T-cell (primary cell): Measurements from ENCODE around the gene ELL. TPM values are rescaled to one million over a fixed set of nuclear protein-coding genes. Genes with fewer than 3 reads are reported as not detected.
A peak's percentile ranks its signal among the peaks of the same experiment; 100 is the strongest.

Source experiments
- ATAC-seq, 4 experiments: fragments of 200-7000 bp in 3 of 4; fragments of 150-1000 bp in 1 of 4; cut with Tn5 transposase; replicated peaks in 1 of 4; 1 replicate in 3 of 4; 2 replicates in 1 of 4; pipeline ENCODE4 v1.10.0; 2021; ENCODE audit warnings: moderate library complexity in 3 of 4, mild to moderate bottlenecking in 2 of 4, moderate number of reproducible peaks in 1 of 4
- CTCF ChIA-PET, 2 donors: fragments of 300-600 bp; sonication (Branson Sonifier 250); formaldehyde crosslinking; loops; one replicate each; lab custom pipeline; 2022; ENCODE audit warnings: antibody characterized with exemption in 2 of 2; lab: Charles Lee
- POLR2A ChIA-PET, 2 donors: fragments of 300-600 bp; sonication (Branson Sonifier 250); formaldehyde crosslinking; loops; one replicate each; lab custom pipeline; 2022; ENCODE audit warnings: antibody characterized with exemption in 2 of 2; lab: Charles Lee
- DNase-seq, 35 experiments: peaks; one replicate each; pipeline versions ENCODE4 v3.0.0 to v3.0.0-alpha.2; 2013 to 2023
- H3K27ac ChIP-seq: one replicate; pipeline ENCODE4 v1.5.1; 2013; ENCODE audit warnings: low read length
- H3K27me3 ChIP-seq, 2 experiments: replicated peaks in 1 of 2; 1 replicate in 1 of 2; 2 replicates in 1 of 2; pipeline versions ENCODE4 v1.6.1 to v1.7.0; 2013; ENCODE audit warnings: low read length in 1 of 2, mixed read lengths in 1 of 2; ENCODE audit not compliant: control insufficient read depth in 2 of 2, insufficient read depth in 2 of 2; ENCODE audit errors: extremely low read depth in 1 of 2
- H3K36me3 ChIP-seq, 2 donors: 1 replicate in 1 of 2; 2 replicates in 1 of 2; pipeline versions ENCODE4 v1.6.1 to v1.7.0; 2013; ENCODE audit warnings: low read length in 1 of 2; ENCODE audit not compliant: control insufficient read depth in 2 of 2, insufficient read depth in 1 of 2; ENCODE audit errors: extremely low read depth in 1 of 2
- H3K4me1 ChIP-seq, 2 experiments: 1 replicate in 1 of 2; 2 replicates in 1 of 2; pipeline versions ENCODE4 v1.6.1 to v1.7.0; 2013; ENCODE audit warnings: low read length in 2 of 2, mixed read lengths in 1 of 2; ENCODE audit not compliant: insufficient read depth in 2 of 2, control insufficient read depth in 1 of 2; ENCODE audit errors: extremely low read depth in 1 of 2
- H3K4me3 ChIP-seq, 2 donors: 1 replicate in 1 of 2; 2 replicates in 1 of 2; pipeline versions ENCODE4 v1.5.1 to v1.7.0; 2013; ENCODE audit warnings: mild to moderate bottlenecking in 2 of 2, low read length in 1 of 2, moderate library complexity in 1 of 2; ENCODE audit not compliant: control insufficient read depth in 1 of 2; ENCODE audit errors: extremely low read depth in 1 of 2
- H3K9me3 ChIP-seq: 2 replicates; pipeline ENCODE4 v1.7.0; 2013
- H3K27ac Mint-ChIP-seq, 2 donors: one replicate each; pipeline ENCODE4 v1.8.0; 2020 to 2021; ENCODE audit warnings: mild to moderate bottlenecking in 2 of 2, mixed read lengths in 2 of 2
- H3K27me3 Mint-ChIP-seq, 2 donors: one replicate each; pipeline ENCODE4 v1.8.0; 2021 to 2022; ENCODE audit warnings: mixed read lengths in 2 of 2
- H3K36me3 Mint-ChIP-seq: one replicate; pipeline ENCODE4 v1.8.0; 2021; ENCODE audit warnings: mixed read lengths
- H3K4me1 Mint-ChIP-seq, 3 donors: one replicate each; pipeline ENCODE4 v1.8.0; 2020 to 2022; ENCODE audit warnings: mixed read lengths in 3 of 3, mild to moderate bottlenecking in 1 of 3
- H3K4me3 Mint-ChIP-seq, 3 donors: one replicate each; pipeline ENCODE4 v1.8.0; 2020 to 2022; ENCODE audit warnings: mild to moderate bottlenecking in 3 of 3, mixed read lengths in 3 of 3, moderate library complexity in 3 of 3
- H3K9me3 Mint-ChIP-seq, 3 donors: one replicate each; pipeline ENCODE4 v1.8.0; 2020 to 2022; ENCODE audit warnings: mixed read lengths in 3 of 3
- WGBS: methylation state at CpG from one replicate; pipeline ENCODE4 v1.1.5; 2013; ENCODE audit warnings: missing lambda C conversion rate; ENCODE audit not compliant: insufficient coverage; 5-methylcytosine and 5-hydroxymethylcytosine counted together
- total RNA-seq, 35 experiments: library from RNA in 6 of 35; stranded (reverse) in 6 of 35; fragments of 120-200 nt in 1 of 35; gene quantifications; one replicate each; pipeline versions ENCODE4 v1.2.1 to v1.2.4 and lab custom pipeline; 2013 to 2026

The ELL gene
- total RNA-seq, 5 donors from 2014 or later (not counting 1 experiment from before 2014, with no cell fraction given) = 27.2 to 46.4 (median 33.4) TPM

DNA sequence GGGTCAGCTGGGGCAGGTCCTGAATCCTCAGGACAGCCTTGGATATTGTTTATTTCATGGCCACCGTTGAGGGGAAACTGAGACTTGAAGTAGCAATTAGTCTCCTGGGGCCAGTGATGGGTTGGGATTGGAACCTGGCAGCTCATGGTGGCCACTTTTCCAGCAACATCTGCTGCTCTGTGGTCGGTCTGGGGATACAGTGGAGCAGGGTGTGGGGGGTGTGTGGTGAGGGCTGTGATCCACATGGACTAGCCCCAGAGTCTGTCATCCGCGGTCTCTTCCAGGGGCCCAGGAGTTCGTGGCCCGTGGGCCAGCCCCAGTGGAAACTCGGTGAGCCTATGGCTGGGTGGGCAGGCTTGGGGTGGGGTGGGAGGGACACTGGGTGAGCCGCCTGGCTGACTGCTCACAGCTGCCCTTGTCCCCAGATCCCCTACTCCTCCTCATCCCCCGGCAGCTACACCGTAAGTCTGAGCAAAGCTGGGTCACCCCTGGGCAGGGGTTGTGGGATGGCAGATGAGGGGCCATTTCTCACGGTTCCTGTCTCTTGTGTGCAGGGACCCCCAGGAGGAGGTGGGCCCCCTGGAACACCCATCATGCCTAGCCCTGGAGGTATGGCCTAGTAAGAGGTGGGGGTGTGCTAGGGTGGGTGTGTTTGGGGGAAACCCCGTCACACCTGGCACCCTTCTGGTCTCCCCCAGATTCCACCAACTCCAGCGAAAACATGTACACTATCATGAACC, 89.4 kb downstream of the ELL start:
- peaks cover 13 to 82% of the 10 kb centered on the region in 2 experiments for H3K4me1 ChIP-seq
- Mint-ChIP-seq H3K4me3 (peak overlapping the region; percentile 44 to 68 (median 45)), H3K27me3 (no peaks in the 10 kb centered on the region), H3K9me3 (no peaks in the 10 kb centered on the region), H3K27ac (no peak overlapping the region), H3K4me1 (peaks cover 17 to 41% (median 23%) of the 10 kb centered on the region in 3 donors), H3K36me3 (no peaks in the 10 kb centered on the region)
- WGBS = 100% methylated on average over 1 of the region's 13 CpGs
- peaks cover 0 to 15% of the 10 kb centered on the region in 2 donors for H3K36me3 ChIP-seq
- no peaks in the 10 kb centered on the region for H3K27me3 ChIP-seq
- no peak overlapping the region for H3K27ac ChIP-seq
- CTCF ChIA-PET = no interaction called here
- ATAC-seq (no peak), DNase-seq (no peak)
- no peaks in the 10 kb centered on the region for H3K9me3 ChIP-seq
- POLR2A ChIA-PET = no interaction called here
- H3K4me3 ChIP-seq = peak overlapping the region; percentile 17 to 47

GRCh38 chr19:18431351-18432197, 90.3 kb downstream of the ELL start:
- ATAC-seq (no peak), DNase-seq (no peak)
- Mint-ChIP-seq H3K27me3 (no peaks in the 10 kb centered on the region), H3K9me3 (no peaks in the 10 kb centered on the region), H3K36me3 (no peaks in the 10 kb centered on the region), H3K4me1 (peaks cover 17 to 40% (median 26%) of the 10 kb centered on the region in 3 donors), H3K4me3 (peak overlapping the region in 1 of 3 donors; percentile 68), H3K27ac (no peak overlapping the region)
- no peaks in the 10 kb centered on the region for H3K27me3 ChIP-seq
- no peak overlapping the region for H3K27ac ChIP-seq
- 93% methylated on average over 10 of the region's 34 CpGs for WGBS
- no peaks in the 10 kb centered on the region for H3K9me3 ChIP-seq
- peaks cover 0 to 15% of the 10 kb centered on the region in 2 donors for H3K36me3 ChIP-seq
- no peak overlapping the region for H3K4me3 ChIP-seq
- POLR2A ChIA-PET = no interaction called here
- H3K4me1 ChIP-seq = peaks cover 12 to 84% of the 10 kb centered on the region in 2 experiments
- CTCF ChIA-PET = no interaction called here

DNA sequence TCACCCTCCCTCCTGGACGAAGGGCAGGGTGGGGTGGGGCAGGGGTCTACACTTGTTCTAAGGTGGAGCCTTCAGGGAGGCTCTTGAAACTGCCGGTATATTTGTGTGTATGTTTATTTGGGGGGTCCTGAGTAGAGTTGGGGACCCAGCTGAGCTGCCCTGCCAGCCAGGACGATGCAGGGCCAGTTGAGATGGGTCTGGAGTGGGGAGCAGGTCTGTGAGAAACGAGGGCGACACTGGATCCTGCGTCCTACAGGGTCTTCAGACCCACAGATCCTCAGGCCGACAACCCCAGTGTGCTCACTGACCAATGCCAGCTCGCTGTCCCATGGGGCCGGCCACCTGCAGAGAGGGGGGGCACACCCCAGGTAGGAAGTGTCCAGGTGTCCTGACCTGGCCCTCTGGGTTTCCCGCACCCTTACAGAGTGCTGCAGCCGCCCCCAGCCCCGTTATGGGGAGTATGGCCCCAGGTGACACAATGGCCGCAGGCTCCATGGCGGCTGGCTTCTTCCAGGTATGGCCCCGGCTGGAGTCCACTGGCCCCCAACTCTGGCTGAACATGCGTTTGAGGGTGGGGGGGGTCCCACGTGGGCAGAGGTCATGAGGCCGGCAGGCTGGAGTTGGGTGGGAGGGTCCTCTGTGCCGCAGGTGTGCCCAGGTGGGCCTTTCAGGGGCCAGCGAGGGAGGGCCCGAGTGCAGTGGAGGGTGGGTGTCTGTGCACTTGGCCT, 91.3 kb downstream of the ELL start:
- CTCF ChIA-PET = no interaction called here
- H3K9me3 Mint-ChIP-seq = no peaks in the 10 kb centered on the region
- WGBS = 95% methylated on average over 19 of the region's 21 CpGs
- H3K4me3 ChIP-seq = no peak overlapping the region
- no peak for DNase-seq
- peak overlapping the region in 2 of 3 donors; percentile 34 to 65 for H3K4me3 Mint-ChIP-seq
- no peaks in the 10 kb centered on the region for H3K27me3 Mint-ChIP-seq
- H3K9me3 ChIP-seq = no peaks in the 10 kb centered on the region
- peak overlapping the region; percentile 28 to 61 for H3K27ac Mint-ChIP-seq
- H3K4me1 ChIP-seq = peaks cover 11 to 85% of the 10 kb centered on the region in 2 experiments
- ATAC-seq = no peak
- POLR2A ChIA-PET = no interaction called here
- H3K36me3 Mint-ChIP-seq = no peaks in the 10 kb centered on the region
- no peaks in the 10 kb centered on the region for H3K27me3 ChIP-seq
- peak overlapping the region; percentile 88 for H3K27ac ChIP-seq
- peaks cover 17 to 41% (median 24%) of the 10 kb centered on the region in 3 donors for H3K4me1 Mint-ChIP-seq
- H3K36me3 ChIP-seq = peaks cover 0 to 11% of the 10 kb centered on the region in 2 donors

DNA sequence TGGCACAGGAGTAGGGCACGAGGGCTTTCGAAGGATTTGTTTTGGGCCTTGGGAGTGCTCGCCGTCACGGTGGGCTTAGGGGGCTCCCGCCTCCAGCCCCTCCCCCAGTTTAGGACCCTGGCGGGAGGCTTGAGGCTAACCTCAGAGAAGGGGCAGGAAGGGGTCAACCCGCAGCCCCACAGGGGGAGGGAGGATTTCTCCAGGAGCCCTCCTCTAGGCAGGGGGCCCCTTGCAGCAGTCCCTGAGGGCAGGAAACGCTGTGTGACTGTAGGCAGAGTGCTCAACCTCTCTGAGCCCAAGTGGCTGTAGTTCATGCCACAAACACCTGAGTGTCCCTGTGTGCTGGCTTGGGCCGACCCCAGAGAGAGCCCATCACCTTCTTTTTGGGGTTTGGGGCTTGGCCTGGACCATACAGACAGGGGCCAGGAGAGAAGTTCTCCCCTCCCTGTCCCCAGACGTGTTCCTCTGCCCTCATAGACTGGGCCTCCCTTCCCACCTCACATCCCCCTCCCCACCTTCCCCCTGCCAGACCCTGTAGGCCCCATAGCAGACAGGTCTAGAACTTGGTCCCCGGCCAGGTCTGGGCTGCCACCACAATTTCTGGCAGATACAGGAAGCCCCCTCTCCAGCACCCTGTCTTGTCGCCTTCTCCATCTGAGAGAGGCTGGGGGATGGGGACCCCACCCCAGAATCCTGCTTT, 92.0 kb downstream of the ELL start:
- WGBS = 15% methylated on average over 4 of the region's 13 CpGs
- H3K36me3 Mint-ChIP-seq = no peaks in the 10 kb centered on the region
- peak overlapping the region; percentile 71 to 80 for H3K27ac Mint-ChIP-seq
- CTCF ChIA-PET = no interaction called here
- H3K4me1 ChIP-seq = peaks cover 11 to 92% of the 10 kb centered on the region in 2 experiments
- peak overlapping the region in 1 of 2 donors; percentile 47 for H3K4me3 ChIP-seq
- H3K27me3 Mint-ChIP-seq = no peaks in the 10 kb centered on the region
- peaks cover 0 to 11% of the 10 kb centered on the region in 2 donors for H3K36me3 ChIP-seq
- POLR2A ChIA-PET = no interaction called here
- H3K9me3 ChIP-seq = no peaks in the 10 kb centered on the region
- H3K27ac ChIP-seq = peak overlapping the region; percentile 88
- no peaks in the 10 kb centered on the region for H3K27me3 ChIP-seq
- no peaks in the 10 kb centered on the region for H3K9me3 Mint-ChIP-seq
- DNase-seq = peak in 1 of 35 experiments; percentile 48
- peak overlapping the region; percentile 64 to 65 (median 64) for H3K4me3 Mint-ChIP-seq
- peaks cover 18 to 44% (median 24%) of the 10 kb centered on the region in 3 donors for H3K4me1 Mint-ChIP-seq
- no peak for ATAC-seq

- peaks cover 15 to 92% of the 10 kb centered on the region in 2 experiments for H3K4me1 ChIP-seq
- ChIA-PET POLR2A (interaction anchor here in 1 of 2 donors (0.7 to 0.8 kb wide), 2 partner anchors 9 to 12 kb away, joined by 4 to 18 read pairs; no protein-coding TSS in a partner anchor), CTCF (interaction anchor here in 1 of 2 donors (0.6 to 0.7 kb wide), 3 partner anchors 9 to 90 kb away, joined by 3 to 4 read pairs (median 3); no protein-coding TSS in a partner anchor)
- DNase-seq = peak; percentile 65 to 94 (median 84)
- peak overlapping the region; percentile 19 to 64 for H3K27ac Mint-ChIP-seq
- H3K4me3 ChIP-seq = peak overlapping the region; percentile 17 to 47
- H3K27me3 Mint-ChIP-seq = no peaks in the 10 kb centered on the region
- peak overlapping the region; percentile 34 to 65 (median 64) for H3K4me3 Mint-ChIP-seq
- peaks cover 0 to 11% of the 10 kb centered on the region in 2 donors for H3K36me3 ChIP-seq
- H3K27ac ChIP-seq = peak overlapping the region; percentile 88
- peak; percentile 79 to 83 (median 81) for ATAC-seq
- H3K36me3 Mint-ChIP-seq = no peaks in the 10 kb centered on the region
- WGBS = 2% methylated on average over 62 of the region's 77 CpGs
- no peaks in the 10 kb centered on the region for H3K9me3 Mint-ChIP-seq
- H3K9me3 ChIP-seq = no peaks in the 10 kb centered on the region
- no peaks in the 10 kb centered on the region for H3K27me3 ChIP-seq
- peaks cover 16 to 44% (median 25%) of the 10 kb centered on the region in 3 donors for H3K4me1 Mint-ChIP-seq
Measured at GRCh38 chr19:18428787-18429674, 92.8 kb downstream of the ELL start.
